Progenitor cell of endocrine pancreas (in vitro differentiated cells): ENCODE data around the gene ELK4. TPM values are rescaled to one million over a fixed set of nuclear protein-coding genes. Genes with fewer than 3 reads are reported as not detected.

ENCODE experiments used
- DNase-seq: peaks from one replicate; pipeline ENCODE4 v3.0.0; 2021; ENCODE audit warnings: low spot score; ENCODE audit not compliant: unreplicated experiment
- H3K27ac Mint-ChIP-seq: 2 replicates; pipeline ENCODE4 v1.8.0; 2021; ENCODE audit warnings: mild to moderate bottlenecking, moderate library complexity, mixed read lengths
- H3K27me3 Mint-ChIP-seq: 2 replicates; pipeline ENCODE4 v1.8.0; 2021; ENCODE audit warnings: mixed read lengths
- H3K36me3 Mint-ChIP-seq: 2 replicates; pipeline ENCODE4 v1.8.0; 2022; ENCODE audit warnings: mixed read lengths; ENCODE audit not compliant: insufficient read depth
- H3K4me1 Mint-ChIP-seq: 2 replicates; pipeline ENCODE4 v1.8.0; 2021; ENCODE audit warnings: low read depth, mixed read lengths
- H3K4me3 Mint-ChIP-seq: 2 replicates; pipeline ENCODE4 v1.8.0; 2021; ENCODE audit warnings: low read depth, mild to moderate bottlenecking, moderate library complexity, mixed read lengths
- H3K9me3 Mint-ChIP-seq: 2 replicates; pipeline ENCODE4 v1.8.0; 2021; ENCODE audit warnings: low read depth, mixed read lengths
- total RNA-seq: library from RNA; stranded (reverse); gene quantifications from 2 replicates; pipeline ENCODE4 v1.2.1, GENCODE V29; 2021
- TF ChIP-seq, protein P1 (sequence below): fragments of 200-600 bp; sonication (generic); IDR thresholded peaks from one replicate; pipeline ENCODE4 v1.5.0; 2021; ENCODE audit warnings: antibody characterized with exemption, mild to moderate bottlenecking; ENCODE audit not compliant: unreplicated experiment

Gene ELK4
- total RNA-seq, 1 donor from 2014 or later, result 30.2 TPM

DNA sequence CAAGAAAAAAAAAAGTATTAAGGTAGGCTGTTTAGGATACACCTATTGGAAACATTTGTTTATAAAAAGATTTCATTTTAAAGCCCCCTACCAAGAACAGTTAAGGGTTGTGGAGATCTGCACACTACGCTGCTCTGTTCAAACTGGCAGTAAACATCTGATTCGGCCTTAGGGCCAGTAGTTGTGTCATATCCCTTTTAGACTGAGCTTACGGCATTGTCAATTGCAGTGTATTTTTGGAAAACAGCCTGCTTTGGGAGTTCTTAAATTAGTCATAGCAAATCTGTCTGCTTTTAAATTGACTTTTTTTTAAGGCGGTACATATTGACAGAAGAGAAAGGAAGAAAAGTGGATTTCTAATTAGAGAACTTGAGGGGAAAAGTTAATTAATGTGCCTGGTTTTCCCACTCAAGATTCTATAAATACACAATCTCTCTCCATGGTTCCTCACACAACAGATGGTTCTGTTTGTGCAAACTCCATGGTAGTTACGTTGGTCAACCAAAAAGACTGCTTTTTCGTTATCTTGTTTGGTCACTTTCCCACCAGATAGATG lies 1.7 kb upstream of the ELK4 start:
- H3K4me1 Mint-ChIP-seq, result peaks cover 20% of the 10 kb centered on the region
- TF ChIP-seq, protein P1, sequence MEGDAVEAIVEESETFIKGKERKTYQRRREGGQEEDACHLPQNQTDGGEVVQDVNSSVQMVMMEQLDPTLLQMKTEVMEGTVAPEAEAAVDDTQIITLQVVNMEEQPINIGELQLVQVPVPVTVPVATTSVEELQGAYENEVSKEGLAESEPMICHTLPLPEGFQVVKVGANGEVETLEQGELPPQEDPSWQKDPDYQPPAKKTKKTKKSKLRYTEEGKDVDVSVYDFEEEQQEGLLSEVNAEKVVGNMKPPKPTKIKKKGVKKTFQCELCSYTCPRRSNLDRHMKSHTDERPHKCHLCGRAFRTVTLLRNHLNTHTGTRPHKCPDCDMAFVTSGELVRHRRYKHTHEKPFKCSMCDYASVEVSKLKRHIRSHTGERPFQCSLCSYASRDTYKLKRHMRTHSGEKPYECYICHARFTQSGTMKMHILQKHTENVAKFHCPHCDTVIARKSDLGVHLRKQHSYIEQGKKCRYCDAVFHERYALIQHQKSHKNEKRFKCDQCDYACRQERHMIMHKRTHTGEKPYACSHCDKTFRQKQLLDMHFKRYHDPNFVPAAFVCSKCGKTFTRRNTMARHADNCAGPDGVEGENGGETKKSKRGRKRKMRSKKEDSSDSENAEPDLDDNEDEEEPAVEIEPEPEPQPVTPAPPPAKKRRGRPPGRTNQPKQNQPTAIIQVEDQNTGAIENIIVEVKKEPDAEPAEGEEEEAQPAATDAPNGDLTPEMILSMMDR, result no peak
- H3K9me3 Mint-ChIP-seq, result no peaks in the 10 kb centered on the region
- no peak for DNase-seq
- no peaks in the 10 kb centered on the region for H3K27me3 Mint-ChIP-seq
- H3K4me3 Mint-ChIP-seq, result peak overlapping the region; percentile 84
- H3K27ac Mint-ChIP-seq, result no peak overlapping the region
- H3K36me3 Mint-ChIP-seq, result no peaks in the 10 kb centered on the region

DNA sequence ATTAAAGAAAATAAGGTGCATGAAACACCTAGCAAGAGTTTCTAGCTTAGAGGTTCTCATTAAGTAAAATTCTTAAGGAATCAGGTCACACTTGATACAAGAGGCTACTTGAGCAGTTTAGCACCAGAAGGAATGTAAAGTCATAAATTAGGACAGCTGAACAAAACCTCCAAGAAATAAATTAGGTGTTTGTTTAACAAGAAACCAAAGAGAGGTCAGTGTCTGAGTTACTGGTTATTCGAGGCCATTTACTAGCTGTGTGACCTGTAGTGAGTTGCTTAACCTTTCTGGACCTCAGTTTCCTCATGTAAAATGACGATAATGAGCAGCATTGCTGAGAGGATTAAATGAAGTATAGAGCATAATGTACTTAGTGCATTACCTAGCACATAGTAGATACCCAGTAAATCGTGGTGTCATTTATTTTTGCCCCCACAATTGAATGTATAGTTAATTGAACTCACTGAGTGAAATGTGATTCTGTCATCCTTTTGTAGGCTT lies 908 bp upstream of the ELK4 start:
- H3K27ac Mint-ChIP-seq, result peak overlapping the region; percentile 98
- H3K4me1 Mint-ChIP-seq, result peaks cover 20% of the 10 kb centered on the region
- no peaks in the 10 kb centered on the region for H3K36me3 Mint-ChIP-seq
- no peaks in the 10 kb centered on the region for H3K9me3 Mint-ChIP-seq
- TF ChIP-seq, protein P1, result no peak
- no peaks in the 10 kb centered on the region for H3K27me3 Mint-ChIP-seq
- DNase-seq, result no peak
- H3K4me3 Mint-ChIP-seq, result peak overlapping the region; percentile 84

DNA sequence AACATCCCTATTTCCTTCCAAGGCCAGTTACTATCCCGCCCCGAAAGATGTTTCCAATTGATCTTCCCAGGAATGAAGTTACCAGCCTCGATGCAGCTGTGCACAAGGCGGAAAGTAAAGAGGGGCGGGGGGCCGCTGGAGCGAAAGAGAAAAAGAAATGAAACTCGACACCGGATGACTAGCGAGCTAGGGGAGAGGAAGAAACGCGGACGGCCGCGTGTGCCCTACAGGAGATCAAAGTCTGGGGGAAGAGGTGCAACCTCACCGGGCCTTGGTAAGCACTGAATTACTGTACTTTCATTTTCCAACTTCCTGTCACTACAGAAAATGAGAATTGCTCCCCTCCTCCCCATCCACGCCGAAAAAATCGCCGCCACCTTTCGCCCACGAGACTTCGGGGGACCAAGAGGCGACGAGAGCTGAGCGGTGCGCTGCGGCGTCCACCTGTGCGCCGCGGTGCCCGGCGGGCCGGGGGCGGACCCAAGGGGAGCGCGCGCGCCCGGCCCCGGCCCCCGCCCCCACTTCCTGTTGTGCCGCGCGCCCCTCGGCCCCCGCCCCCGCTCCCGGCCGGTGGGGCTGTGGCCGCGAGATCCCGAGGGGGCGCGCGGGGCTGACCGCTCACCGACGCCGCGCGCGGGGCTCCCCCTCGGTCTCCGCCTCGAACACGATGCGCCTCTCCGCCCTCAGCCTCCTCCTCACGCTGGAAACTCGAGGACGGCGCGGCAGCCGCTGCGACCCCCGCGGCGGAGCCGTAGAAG lies 622 bp downstream of the ELK4 start:
- Mint-ChIP-seq H3K36me3 (no peaks in the 10 kb centered on the region), H3K4me3 (peak overlapping the region; percentile 89), H3K27me3 (no peaks in the 10 kb centered on the region), H3K27ac (peak overlapping the region; percentile 97), H3K4me1 (peaks cover 20% of the 10 kb centered on the region), H3K9me3 (no peaks in the 10 kb centered on the region)
- TF ChIP-seq, protein P1, result no peak
- DNase-seq, result peak; percentile 65

DNA sequence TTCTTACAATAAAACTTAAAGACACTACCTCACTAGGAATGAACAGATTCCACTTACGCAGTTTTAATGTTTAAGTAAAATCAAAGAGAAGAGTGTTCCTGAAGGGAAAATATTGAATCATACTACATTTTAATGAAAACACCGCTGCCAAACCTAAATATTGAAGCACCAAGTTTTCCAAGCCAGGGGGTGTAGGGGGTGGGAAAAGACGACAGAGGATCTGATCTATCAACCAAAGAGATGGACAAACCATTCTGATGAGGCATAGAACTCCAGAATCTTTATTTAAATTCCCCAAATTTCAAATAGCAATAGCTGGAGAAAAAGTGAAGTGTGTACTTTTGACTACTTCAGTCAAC lies 1.2 kb downstream of the ELK4 start:
- no peaks in the 10 kb centered on the region for H3K36me3 Mint-ChIP-seq

DNA sequence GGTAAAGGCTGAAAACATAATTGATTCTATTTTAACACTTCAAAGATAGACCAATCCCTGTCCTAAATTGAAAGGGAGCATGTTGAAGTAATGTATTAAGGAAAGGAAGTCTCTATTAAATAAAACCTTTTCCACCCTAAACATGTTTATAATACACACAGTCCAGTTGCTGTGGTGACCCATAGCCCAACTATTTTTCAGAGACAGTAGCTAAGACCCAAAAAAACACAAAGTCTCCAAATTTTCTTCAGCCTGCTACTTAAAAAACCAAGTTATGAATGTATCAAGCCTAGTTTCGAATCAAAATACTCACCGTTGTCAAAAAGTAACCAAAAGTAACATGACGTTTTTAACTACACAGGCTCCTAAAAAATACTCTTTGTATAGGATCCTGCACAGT lies 1.6 kb downstream of the ELK4 start:
- TF ChIP-seq, protein P1, result no peak

More for the DNA sequence above, 1.2 kb downstream of the ELK4 start:
- Mint-ChIP-seq H3K27me3 (no peaks in the 10 kb centered on the region), H3K4me1 (peaks cover 20% of the 10 kb centered on the region), H3K27ac (peak overlapping the region; percentile 97), H3K4me3 (peak overlapping the region; percentile 89), H3K9me3 (no peaks in the 10 kb centered on the region)
- no peak for DNase-seq
- TF ChIP-seq, protein P1, result no peak

More for the DNA sequence above, 1.6 kb downstream of the ELK4 start:
- DNase-seq, result no peak
- peaks cover 20% of the 10 kb centered on the region for H3K4me1 Mint-ChIP-seq
- no peaks in the 10 kb centered on the region for H3K9me3 Mint-ChIP-seq
- peak overlapping the region; percentile 97 for H3K27ac Mint-ChIP-seq
- H3K27me3 Mint-ChIP-seq, result no peaks in the 10 kb centered on the region
- H3K4me3 Mint-ChIP-seq, result peak overlapping the region; percentile 89
- no peaks in the 10 kb centered on the region for H3K36me3 Mint-ChIP-seq
